ENCODE measurements around the gene DZIP1L. TPM values are rescaled to one million over a fixed set of nuclear protein-coding genes. Genes with fewer than 3 reads are reported as not detected.

The DZIP1L gene
- total RNA-seq, 1 experiment from 2014 or later: 3.8 TPM

- POLR2A ChIA-PET (ENCODE audit: unreplicated experiment): no interaction called here
- H3K9me3 ChIP-seq (ENCODE audit: low read length): no peaks in the 10 kb centered on the region
- no peaks in the 10 kb centered on the region for H3K27me3 ChIP-seq (ENCODE audit: low read length)
- ATAC-seq: peak; percentile 99
- no peak overlapping the region for H2AFZ ChIP-seq (ENCODE audit: low read length)
- H3K9me2 ChIP-seq (replicated peaks; ENCODE audit: low read length): no peaks in the 10 kb centered on the region
- BruUV-seq (replicated peaks): no TSS peak
- H3K4me2 ChIP-seq (ENCODE audit: low read length): no peak overlapping the region
- CTCF ChIA-PET: interaction anchor here (1.3 kb wide), 1 partner anchor 50 kb away, joined by 4 read pairs; no protein-coding TSS in a partner anchor
- H4K20me1 ChIP-seq (ENCODE audit: low read length): no peaks in the 10 kb centered on the region
- H3F3A ChIP-seq (ENCODE audit: low read length, unreplicated experiment): no peaks in the 10 kb centered on the region
- intact Hi-C loops (cut with micrococcal nuclease): loop anchor here (1.0 kb wide), 1 partner anchor 51 kb away; no protein-coding TSS in a partner anchor
- DNase-seq: peak; percentile 72
- H3K79me2 ChIP-seq (ENCODE audit: low read length): no peaks in the 10 kb centered on the region
- TF ChIP-seq EZH2 (IDR thresholded peaks at IDR 0.05; ENCODE audit: low read length, unreplicated experiment): no peak
- TF ChIP-seq CTCF (conservative IDR thresholded peaks at IDR 0.05; ENCODE audit: low read depth, low read length): peak; percentile 92
- no peaks in the 10 kb centered on the region for H3K36me3 ChIP-seq (ENCODE audit: low read depth, low read length)
- H3K27ac ChIP-seq (ENCODE audit: low read length): no peak overlapping the region
- H3K4me3 ChIP-seq (ENCODE audit: low read length): no peak overlapping the region
- no peaks in the 10 kb centered on the region for H3K4me1 ChIP-seq (ENCODE audit: insufficient read depth, low read length)
- no peak overlapping the region for H3K9ac ChIP-seq (ENCODE audit: low read length)
These were observed 46.7 kb downstream of the DZIP1L start for GRCh38 chr3:138068579-138069174.

- no peaks in the 10 kb centered on the region for H3K27me3 ChIP-seq (ENCODE audit: low read length)
- H4K20me1 ChIP-seq (ENCODE audit: low read length): no peaks in the 10 kb centered on the region
- H3K36me3 ChIP-seq (ENCODE audit: low read depth, low read length): no peaks in the 10 kb centered on the region
- H3K27ac ChIP-seq (ENCODE audit: low read length): no peak overlapping the region
- ChIA-PET CTCF (no interaction called here), POLR2A (ENCODE audit: unreplicated experiment) (no interaction called here)
- intact Hi-C loops (cut with micrococcal nuclease): loop anchor here (1.0 kb wide), 1 partner anchor 51 kb away; no protein-coding TSS in a partner anchor
- H3K9me3 ChIP-seq (ENCODE audit: low read length): no peaks in the 10 kb centered on the region
- H3K79me2 ChIP-seq (ENCODE audit: low read length): no peaks in the 10 kb centered on the region
- H3K9ac ChIP-seq (ENCODE audit: low read length): no peak overlapping the region
- H3F3A ChIP-seq (ENCODE audit: low read length, unreplicated experiment): no peaks in the 10 kb centered on the region
- H3K4me1 ChIP-seq (ENCODE audit: insufficient read depth, low read length): no peaks in the 10 kb centered on the region
- no peak overlapping the region for H3K4me2 ChIP-seq (ENCODE audit: low read length)
- no TSS peak for BruUV-seq (replicated peaks)
- no peak overlapping the region for H2AFZ ChIP-seq (ENCODE audit: low read length)
- TF ChIP-seq EZH2phosphoT487 (IDR thresholded peaks at IDR 0.05; ENCODE audit: borderline replicate concordance, low read length) (no peak), CTCF (conservative IDR thresholded peaks at IDR 0.05; ENCODE audit: low read depth, low read length) (no peak), EZH2 (IDR thresholded peaks at IDR 0.05; ENCODE audit: low read length, unreplicated experiment) (no peak)
- ATAC-seq (no peak), DNase-seq (no peak)
- H3K9me2 ChIP-seq (replicated peaks; ENCODE audit: low read length): no peaks in the 10 kb centered on the region
- H3K4me3 ChIP-seq (ENCODE audit: low read length): no peak overlapping the region
These were observed 47.4 kb downstream of the DZIP1L start for GRCh38 chr3:138068046-138068445.

- ChIA-PET POLR2A (ENCODE audit: unreplicated experiment) (no interaction called here), CTCF (no interaction called here)
- Histone ChIP-seq H3K9me3 (ENCODE audit: low read length) (no peaks in the 10 kb centered on the region), H3K36me3 (ENCODE audit: low read depth, low read length) (no peaks in the 10 kb centered on the region), H3F3A (ENCODE audit: low read length, unreplicated experiment) (no peaks in the 10 kb centered on the region), H3K27ac (ENCODE audit: low read length) (no peak overlapping the region), H3K9ac (ENCODE audit: low read length) (no peak overlapping the region), H4K20me1 (ENCODE audit: low read length) (no peaks in the 10 kb centered on the region), H3K79me2 (ENCODE audit: low read length) (no peaks in the 10 kb centered on the region), H3K4me2 (ENCODE audit: low read length) (no peak overlapping the region), H3K9me2 (replicated peaks; ENCODE audit: low read length) (no peaks in the 10 kb centered on the region), H3K4me1 (ENCODE audit: insufficient read depth, low read length) (no peaks in the 10 kb centered on the region), H3K27me3 (ENCODE audit: low read length) (no peaks in the 10 kb centered on the region), H3K4me3 (ENCODE audit: low read length) (no peak overlapping the region), H2AFZ (ENCODE audit: low read length) (no peak overlapping the region)
- intact Hi-C loops (cut with micrococcal nuclease): no loop called here
- TF ChIP-seq EZH2 (IDR thresholded peaks at IDR 0.05; ENCODE audit: low read length, unreplicated experiment): no peak
- TF ChIP-seq EZH2phosphoT487 (IDR thresholded peaks at IDR 0.05; ENCODE audit: borderline replicate concordance, low read length): no peak
- no peak for TF ChIP-seq CTCF (conservative IDR thresholded peaks at IDR 0.05; ENCODE audit: low read depth, low read length)
- BruUV-seq (replicated peaks): no TSS peak
- DNase-seq (no peak), ATAC-seq (no peak)
These were observed 48.4 kb downstream of the DZIP1L start for GRCh38 chr3:138066972-138067371.

All from PC-3 (cell line).